HepG2 (cell line): ENCODE data around the gene EXOC6B. TPM values are rescaled to one million over a fixed set of nuclear protein-coding genes. Genes with fewer than 3 reads are reported as not detected.

Source experiments
- ATAC-seq: fragments of 200-7000 bp; cut with Tn5 transposase; 3 replicates; pipeline ENCODE4 v1.9.1; 2020; ENCODE audit warnings: mild to moderate bottlenecking, moderate library complexity
- BruUV-seq: library from RNA; stranded (reverse); fragments of 400-500 nt; replicated peaks from 2 replicates; lab custom pipeline; 2021; lab: Mats Ljungman, UMichigan
- CTCF ChIA-PET: fragments of 300-600 bp; formaldehyde crosslinking; extraction: SDS; loops from one replicate; lab custom pipeline; 2021; ENCODE audit warnings: low total read pairs, inconsistent platforms, low intra/inter-chr PET ratio; lab: Yijun Ruan, JAX
- POLR2A ChIA-PET: fragments of 350-600 bp; sonication (Branson Sonifier 250); formaldehyde crosslinking; loops from one replicate; lab custom pipeline; 2020; ENCODE audit warnings: antibody characterized with exemption, inconsistent platforms; lab: Yijun Ruan, JAX
- DNase-seq: peaks from one replicate; pipeline ENCODE4 v3.0.0-alpha.2; 2015; ENCODE audit warnings: low spot score
- FAIRE-seq: peaks from 3 replicates; lab custom pipeline; 2011; peaks lifted over from hg19 to GRCh38; lab: Jason Lieb, UNC
- H2AFZ ChIP-seq: one replicate; pipeline ENCODE4 v1.6.1; 2011; ENCODE audit warnings: low read length, inconsistent platforms
- H3K27ac ChIP-seq: fragments of 300-600 bp; 3 replicates; pipeline ENCODE4 v1.8.0; 2011; ENCODE audit warnings: mixed run types, mild to moderate bottlenecking, mixed read lengths, low read length, inconsistent platforms; ENCODE audit not compliant: insufficient read depth; ENCODE audit errors: extremely low read length
- H3K27me3 ChIP-seq, 2 experiments: fragments of 200-600 bp in 1 of 2; 2 replicates in 1 of 2; 3 replicates in 1 of 2; pipeline versions ENCODE4 v1.6.0 to v1.8.0; 2011; ENCODE audit warnings: low read length in 2 of 2, mild to moderate bottlenecking in 2 of 2, moderate library complexity in 2 of 2, inconsistent platforms in 1 of 2; ENCODE audit not compliant: insufficient read depth in 2 of 2, control insufficient read depth in 1 of 2
- H3K36me3 ChIP-seq, 2 experiments: fragments of 200-600 bp in 1 of 2; replicated peaks in 1 of 2; 2 replicates in 1 of 2; 3 replicates in 1 of 2; pipeline versions ENCODE4 v1.5.1 to v1.8.0; 2011; ENCODE audit warnings: low read length in 2 of 2, inconsistent platforms in 1 of 2; ENCODE audit not compliant: insufficient read depth in 2 of 2, control insufficient read depth in 1 of 2
- H3K4me1 ChIP-seq: 2 replicates; pipeline ENCODE4 v1.5.1; 2012; ENCODE audit warnings: low read length, inconsistent platforms; ENCODE audit not compliant: insufficient read depth
- H3K4me2 ChIP-seq: 2 replicates; pipeline ENCODE4 v1.6.0; 2011; ENCODE audit warnings: low read depth, low read length, inconsistent platforms
- H3K4me3 ChIP-seq, 3 experiments: fragments of 200-600 bp in 1 of 3; sonication (generic), shearing (Covaris generic) in 1 of 3; replicated peaks in 1 of 3; 2 replicates each; pipeline ENCODE4 v1.5.1; 2011 to 2016; ENCODE audit warnings: low read length in 3 of 3, inconsistent platforms in 2 of 3, low read depth in 2 of 3, mild to moderate bottlenecking in 2 of 3, control low read depth in 1 of 3, mixed read lengths in 1 of 3; ENCODE audit not compliant: insufficient read depth in 1 of 3
- H3K79me2 ChIP-seq: one replicate; pipeline ENCODE4 v1.6.1; 2011; ENCODE audit warnings: low read length, inconsistent platforms; ENCODE audit not compliant: insufficient read depth
- H3K9ac ChIP-seq: 2 replicates; pipeline ENCODE4 v1.6.0; 2011; ENCODE audit warnings: mild to moderate bottlenecking, low read depth, low read length, inconsistent platforms; ENCODE audit not compliant: insufficient read depth
- H3K9me3 ChIP-seq: 2 replicates; pipeline ENCODE4 v1.5.1; 2012; ENCODE audit warnings: mild to moderate bottlenecking, low read length
- H4K20me1 ChIP-seq: 2 replicates; pipeline ENCODE4 v1.6.0; 2011; ENCODE audit warnings: inconsistent platforms, mild to moderate bottlenecking, low read length, moderate library complexity; ENCODE audit not compliant: insufficient read depth
- AGO1 ChIP-seq: fragments of 200-400 bp; formaldehyde crosslinking; IDR thresholded peaks from 2 replicates; pipeline ENCODE4 v1.6.1; 2017; ENCODE audit warnings: mild to moderate bottlenecking, low read depth, low read length, moderate library complexity; ENCODE audit not compliant: poor library complexity, severe bottlenecking
- CTCF ChIP-seq: sonication (generic); formaldehyde crosslinking; IDR thresholded peaks from 2 replicates; pipeline ENCODE4 v1.5.0; 2020; ENCODE audit warnings: mild to moderate bottlenecking, missing genetic modification reagents, moderate library complexity
- ELF3 ChIP-seq: IDR thresholded peaks from 2 replicates; pipeline ENCODE4 v1.6.1; 2016; ENCODE audit warnings: missing genetic modification reagents, missing compliant biosample characterization
- HOMEZ ChIP-seq: IDR thresholded peaks from 2 replicates; pipeline ENCODE4 v1.6.1; 2016; ENCODE audit warnings: low read depth
- KLF6 ChIP-seq: IDR thresholded peaks from 2 replicates; pipeline ENCODE4 v1.8.0; 2016; ENCODE audit warnings: missing biosample characterization, missing genetic modification reagents
- MLX ChIP-seq: IDR thresholded peaks from 2 replicates; pipeline ENCODE4 v1.6.1; 2016
- NFE2 ChIP-seq: sonication (generic); formaldehyde crosslinking; IDR thresholded peaks from 2 replicates; pipeline ENCODE4 v1.4.0; 2020; ENCODE audit warnings: missing genetic modification reagents
- NR2F6 ChIP-seq, 2 experiments: IDR thresholded peaks; 2 replicates each; pipeline ENCODE4 v1.6.1; 2016; ENCODE audit warnings: antibody characterized with exemption in 1 of 2, mild to moderate bottlenecking in 1 of 2
- POGK ChIP-seq: sonication (generic); formaldehyde crosslinking; conservative IDR thresholded peaks from 2 replicates; pipeline ENCODE4 v1.8.0; 2022; ENCODE audit warnings: mild to moderate bottlenecking, moderate library complexity, missing genetic modification reagents
- RAD21 ChIP-seq: fragments of 450-650 bp; formaldehyde crosslinking; IDR thresholded peaks from 2 replicates; pipeline ENCODE4 v1.5.0; 2020; ENCODE audit warnings: mild to moderate bottlenecking
- RXRB ChIP-seq: IDR thresholded peaks from 2 replicates; pipeline ENCODE4 v1.6.1; 2016; ENCODE audit warnings: borderline replicate concordance, missing genetic modification reagents, missing compliant biosample characterization
- SCMH1 ChIP-seq: sonication (generic); formaldehyde crosslinking; IDR thresholded peaks from 2 replicates; pipeline ENCODE4 v1.9.0; 2021; ENCODE audit warnings: missing genetic modification reagents, mild to moderate bottlenecking, borderline replicate concordance
- SMC3 ChIP-seq: IDR thresholded peaks from 2 replicates; pipeline ENCODE4 v1.6.1; 2011; ENCODE audit warnings: low read length, improper control_type of control experiment
- STAG1 ChIP-seq: sonication (generic); formaldehyde crosslinking; IDR thresholded peaks from 2 replicates; pipeline ENCODE4 v1.4.0; 2020; ENCODE audit warnings: missing genetic modification reagents
- THAP8 ChIP-seq: sonication (generic); formaldehyde crosslinking; IDR thresholded peaks from 2 replicates; pipeline ENCODE4 v1.5.1; 2020; ENCODE audit warnings: missing genetic modification reagents, mild to moderate bottlenecking, borderline replicate concordance
- ZFP90 ChIP-seq: sonication (generic); formaldehyde crosslinking; IDR thresholded peaks from 2 replicates; pipeline ENCODE4 v1.8.0; 2022; ENCODE audit warnings: missing genetic modification reagents, mild to moderate bottlenecking, inconsistent platforms, borderline replicate concordance
- WGBS: methylation state at CpG from one replicate; pipeline ENCODE4 v1.1.6; 2017; ENCODE audit warnings: low lambda C conversion rate; 5-methylcytosine and 5-hydroxymethylcytosine counted together
- in situ Hi-C: cut with HindIII; loops from 2 replicates; pipeline ENCODE4 v1.10.0; 2017; ENCODE audit warnings: low pct_unique_long_range_greater_than_20kb; ENCODE audit not compliant: extremely low pct_ligation_motif_present
- intact Hi-C: fragments of 100-400 bp; cut with micrococcal nuclease; formaldehyde crosslinking; loops from one replicate; pipeline ENCODE4 v1.10.0; 2022; ENCODE audit not compliant: unreplicated experiment
- polyA plus RNA-seq, 8 experiments: library from polyadenylated mRNA; depleted of rRNA in 3 of 8; stranded (reverse) in 7 of 8; unstranded in 1 of 8; fragments of >200 nt; fragmentation: Illumina TruSeq in 4 of 8; extraction: Trizol in 4 of 8; gene quantifications; 2 replicates each; pipeline versions ENCODE4 v1.2.1 to v1.2.3, GENCODE V29; 2011 to 2016; ENCODE audit warnings: low read depth in 4 of 8, missing spikeins in 1 of 8, mixed read lengths in 1 of 8; ENCODE audit not compliant: insufficient read depth in 1 of 8
- total RNA-seq, 5 experiments: library from RNA; depleted of rRNA; stranded (reverse); fragments of >200 nt; fragmentation: Illumina TruSeq; extraction: Trizol; gene quantifications; 2 replicates each; pipeline ENCODE4 v1.2.3, GENCODE V29; 2016; ENCODE audit warnings: low read depth in 1 of 5

The EXOC6B gene
- total and polyA plus RNA-seq, 2 of the 13 experiments (the other 11 are each of a cell fraction or from before 2014, with no cell fraction given), result 9.1 to 15.9 TPM

- Histone ChIP-seq H3K4me3 (no peak overlapping the region), H4K20me1 (no peaks in the 10 kb centered on the region), H3K4me2 (no peak overlapping the region), H3K36me3 (no peaks in the 10 kb centered on the region), H3K9ac (no peak overlapping the region), H3K4me1 (peaks cover 7% of the 10 kb centered on the region), H3K9me3 (no peaks in the 10 kb centered on the region), H3K27ac (no peak overlapping the region), H3K79me2 (no peaks in the 10 kb centered on the region), H2AFZ (no peak overlapping the region), H3K27me3 (no peaks in the 10 kb centered on the region)
- WGBS, result 1% methylated on average over 1 of the region's 1 CpG
- no peak for ATAC-seq
- intact Hi-C loops, result loop anchor here (1.0 to 5.0 kb wide), 6 partner anchors 168 to 1034 kb away; no protein-coding TSS in a partner anchor
- peak; percentile 70 for DNase-seq
- CTCF ChIA-PET, result interaction anchor here (0.7 to 1.8 kb wide), 7 partner anchors 166 to 776 kb away, joined by 3 to 10 read pairs (median 8); no protein-coding TSS in a partner anchor
- BruUV-seq, result no TSS peak
- in situ Hi-C loops, result loop anchor here (5.0 to 25.0 kb wide), 5 partner anchors 165 to 1035 kb away; no protein-coding TSS in a partner anchor
- POLR2A ChIA-PET, result no interaction called here
- no peak for FAIRE-seq
- TF ChIP-seq HOMEZ, result 0 out of 2 replicates have a peak, but pooled peaks have one; percentile 24
- TF ChIP-seq ELF3 (CRISPR knock-in tag), result no peak
- TF ChIP-seq RXRB (CRISPR knock-in tag), result peak; percentile 33; the same call in 1 of the 2 replicates
- TF ChIP-seq RAD21, result peak; percentile 81
- TF ChIP-seq ZFP90 (CRISPR knock-in tag), result no peak
- peak; percentile 71 for TF ChIP-seq CTCF (CRISPR knock-in tag)
- TF ChIP-seq SMC3, result peak; percentile 84
- TF ChIP-seq KLF6 (CRISPR knock-in tag), result no peak
- 0 out of 2 replicates have a peak, but pooled peaks have one; percentile 27 for TF ChIP-seq NR2F6 (IDR thresholded peaks at IDR 0.05)
- TF ChIP-seq NR2F6 (CRISPR knock-in tag; IDR thresholded peaks at IDR 0.05), result no peak
- TF ChIP-seq STAG1, result peak; percentile 87
- TF ChIP-seq MLX (CRISPR knock-in tag), result 0 out of 2 replicates have a peak, but pooled peaks have one; percentile 20
- TF ChIP-seq THAP8 (CRISPR knock-in tag), result no peak
- TF ChIP-seq SCMH1, result no peak
- TF ChIP-seq NFE2 (CRISPR knock-in tag), result no peak
- TF ChIP-seq POGK (CRISPR knock-in tag), result no peak
- no peak for TF ChIP-seq AGO1
Observed at GRCh38 chr2:72579591-72580180, 246.1 kb downstream of the EXOC6B start.
